WTC11 (cell line): Measurements from ENCODE around the gene C17orf75.

Source experiments
- ATF3 ChIP-seq: sonication (generic); formaldehyde crosslinking; conservative IDR thresholded peaks from 2 replicates; pipeline ENCODE4 v1.8.1; 2022; ENCODE audit warnings: mild to moderate bottlenecking, missing genetic modification reagents
- CTCF ChIP-seq: fragments of 200-600 bp; IDR thresholded peaks from 2 replicates; pipeline ENCODE4 v1.8.0; 2022; ENCODE audit warnings: antibody characterized with exemption
- E2F5 ChIP-seq: sonication (generic); formaldehyde crosslinking; IDR thresholded peaks from 2 replicates; pipeline ENCODE4 v1.8.1; 2022; ENCODE audit warnings: mild to moderate bottlenecking, moderate library complexity, missing genetic modification reagents
- EMX1 ChIP-seq: fragments of 250-450 bp; sonication (Bioruptor Pico); IDR thresholded peaks from 2 replicates; pipeline ENCODE4 v1.8.0; 2021; ENCODE audit warnings: mild to moderate bottlenecking
- FOXP4 ChIP-seq: sonication (generic); formaldehyde crosslinking; IDR thresholded peaks from 2 replicates; pipeline ENCODE4 v1.8.0; 2022; ENCODE audit warnings: mild to moderate bottlenecking, missing genetic modification reagents
- IRF1 ChIP-seq: sonication (generic); formaldehyde crosslinking; IDR thresholded peaks from 2 replicates; pipeline ENCODE4 v1.8.0; 2023; ENCODE audit warnings: missing genetic modification reagents
- JUN ChIP-seq: sonication (generic); formaldehyde crosslinking; IDR thresholded peaks from 2 replicates; pipeline ENCODE4 v1.8.0; 2023; ENCODE audit warnings: mild to moderate bottlenecking, missing genetic modification reagents
- NR1H2 ChIP-seq: sonication (generic); formaldehyde crosslinking; IDR thresholded peaks from 2 replicates; pipeline ENCODE4 v1.9.0; 2021; ENCODE audit warnings: mild to moderate bottlenecking, moderate library complexity, missing genetic modification reagents

- TF ChIP-seq CTCF (0 out of 2 replicates have a peak, but pooled peaks have one; percentile 21), IRF1 (CRISPR knock-in tag) (no peak), ATF3 (CRISPR knock-in tag) (no peak), JUN (no peak), NR1H2 (CRISPR knock-in tag) (no peak), E2F5 (CRISPR knock-in tag) (no peak), FOXP4 (CRISPR knock-in tag) (no peak), EMX1 (CRISPR knock-in tag) (no peak)
These were observed 674 bp downstream of the C17orf75 start for GRCh38 chr17:32341141-32341856.
